Stimulated activated CD8-positive, alpha-beta memory T cell treated with anti-CD3 and anti-CD28 coated beads, Interleukin-15, amount 100 ng/mL, for 24 hours (primary cell): ENCODE measurements around the gene SYK.
"Not testable (repeated sequence)": the region's sequence is repeated elsewhere in the genome, so short reads cannot be mapped to it uniquely, and the experiment has no call there.

ENCODE experiments used
- DNase-seq: peaks from one replicate; pipeline ENCODE4 v3.0.0-alpha.2; 2020; ENCODE audit warnings: low read depth

SYK gene

GRCh38 chr9:90880669-90881068 is 79.0 kb downstream of the SYK start:
- no peak for DNase-seq

GRCh38 chr9:90881648-90882047 is 80.0 kb downstream of the SYK start:
- DNase-seq: no peak

GRCh38 chr9:90882991-90883600 is 81.5 kb downstream of the SYK start:
- DNase-seq: no peak

- DNase-seq: no peak
Measured at GRCh38 chr9:90883661-90884060, 82.0 kb downstream of the SYK start.

- DNase-seq: no peak
Measured at GRCh38 chr9:90884178-90884577, 82.6 kb downstream of the SYK start.

GRCh38 chr9:90886868-90887267 is 85.2 kb downstream of the SYK start:
- DNase-seq: not testable (repeated sequence)

GRCh38 chr9:90888941-90889340 is 87.3 kb downstream of the SYK start:
- DNase-seq: no peak

- DNase-seq: no peak
Measured at GRCh38 chr9:90890146-90890810, 88.7 kb downstream of the SYK start.

- no peak for DNase-seq
Measured at GRCh38 chr9:90891308-90892040, 89.9 kb downstream of the SYK start.

GRCh38 chr9:90892918-90893317 is 91.3 kb downstream of the SYK start:
- DNase-seq: no peak

- DNase-seq: no peak
Measured at GRCh38 chr9:90893706-90894105, 92.1 kb downstream of the SYK start.

- no peak for DNase-seq
Measured at GRCh38 chr9:90894986-90895687, 93.5 kb downstream of the SYK start.

GRCh38 chr9:90895786-90896185 is 94.2 kb downstream of the SYK start:
- DNase-seq: no peak

GRCh38 chr9:90896231-90896630 is 94.6 kb downstream of the SYK start:
- no peak for DNase-seq

- no peak for DNase-seq
Measured at GRCh38 chr9:90898228-90898627, 96.6 kb downstream of the SYK start.

- DNase-seq: no peak
Measured at GRCh38 chr9:90899287-90899686, 97.7 kb downstream of the SYK start.

- no peak for DNase-seq
Measured at GRCh38 chr9:90900130-90900529, 98.5 kb downstream of the SYK start.

GRCh38 chr9:90901933-90902332 is 100.3 kb downstream of the SYK start:
- DNase-seq: no peak

GRCh38 chr9:90903766-90904424 is 102.3 kb downstream of the SYK start:
- DNase-seq: no peak

GRCh38 chr9:90904706-90905478 is 103.3 kb downstream of the SYK start:
- no peak for DNase-seq

- no peak for DNase-seq
Measured at GRCh38 chr9:90905822-90906221, 104.2 kb downstream of the SYK start.
